GM23338 (cell line): ENCODE results near the gene HCN3. TPM values are rescaled to one million over a fixed set of nuclear protein-coding genes. Genes with fewer than 3 reads are reported as not detected.

Source experiments
- ATAC-seq: fragments of 200-7000 bp; cut with Tn5 transposase; 3 replicates; pipeline ENCODE4 v1.9.1; 2020
- DNase-seq: peaks from one replicate; pipeline ENCODE4 v3.0.0-alpha.2; 2015; ENCODE audit warnings: low spot score
- H2AFZ ChIP-seq: fragments of 200-600 bp; sonication (generic); 2 replicates; pipeline ENCODE4 v1.8.0; 2016; ENCODE audit warnings: antibody characterized with exemption, mild to moderate bottlenecking, moderate library complexity
- H3F3A ChIP-seq: fragments of 200-600 bp; sonication (generic); replicated peaks from 2 replicates; pipeline ENCODE4 v1.8.0; 2017; ENCODE audit warnings: antibody characterized with exemption, mixed run types, low read depth
- H3K27ac ChIP-seq: fragments of 200-600 bp; sonication (generic); 2 replicates; pipeline ENCODE4 v1.6.1; 2016; ENCODE audit warnings: low read depth
- H3K27me3 ChIP-seq: fragments of 200-600 bp; sonication (generic); 2 replicates; pipeline ENCODE4 v1.8.0; 2016; ENCODE audit warnings: mild to moderate bottlenecking, mixed run types, moderate library complexity; ENCODE audit not compliant: insufficient read depth
- H3K36me3 ChIP-seq: fragments of 200-600 bp; sonication (generic); 2 replicates; pipeline ENCODE4 v1.8.0; 2016; ENCODE audit warnings: mild to moderate bottlenecking; ENCODE audit not compliant: insufficient read depth
- H3K4me1 ChIP-seq: fragments of 200-600 bp; sonication (generic); 2 replicates; pipeline ENCODE4 v1.8.0; 2016; ENCODE audit warnings: mild to moderate bottlenecking, moderate library complexity; ENCODE audit not compliant: insufficient read depth
- H3K4me2 ChIP-seq: fragments of 200-600 bp; sonication (generic); 2 replicates; pipeline ENCODE4 v1.7.1; 2017; ENCODE audit warnings: mixed run types
- H3K4me3 ChIP-seq: fragments of 200-600 bp; sonication (generic); 2 replicates; pipeline ENCODE4 v1.6.1; 2016; ENCODE audit warnings: mixed run types
- H3K79me2 ChIP-seq: fragments of 200-600 bp; sonication (generic); replicated peaks from 2 replicates; pipeline ENCODE4 v1.8.0; 2017; ENCODE audit warnings: mild to moderate bottlenecking; ENCODE audit not compliant: insufficient read depth
- H3K9me2 ChIP-seq: fragments of 200-600 bp; sonication (generic); 2 replicates; pipeline ENCODE4 v1.8.0; 2017; ENCODE audit not compliant: insufficient read depth
- H4K20me1 ChIP-seq: fragments of 200-600 bp; sonication (generic); replicated peaks from 2 replicates; pipeline ENCODE4 v1.8.0; 2017; ENCODE audit warnings: mild to moderate bottlenecking; ENCODE audit not compliant: insufficient read depth
- H3K27ac Mint-ChIP-seq: 2 replicates; pipeline ENCODE4 v1.8.0; 2020; ENCODE audit warnings: inconsistent platforms, mild to moderate bottlenecking, moderate library complexity, mixed read lengths
- H3K27me3 Mint-ChIP-seq: 3 replicates; pipeline ENCODE4 v1.8.0; 2022; ENCODE audit warnings: low read depth, mild to moderate bottlenecking, moderate library complexity, mixed read lengths, inconsistent platforms; ENCODE audit not compliant: insufficient read depth, poor library complexity
- H3K36me3 Mint-ChIP-seq: 3 replicates; pipeline ENCODE4 v1.8.0; 2021; ENCODE audit warnings: low read depth, mild to moderate bottlenecking, inconsistent platforms, moderate library complexity, mixed read lengths
- H3K4me1 Mint-ChIP-seq: 3 replicates; pipeline ENCODE4 v1.8.0; 2020; ENCODE audit warnings: mild to moderate bottlenecking, inconsistent platforms, mixed read lengths
- H3K4me3 Mint-ChIP-seq: 3 replicates; pipeline ENCODE4 v1.8.0; 2021; ENCODE audit warnings: moderate library complexity, mild to moderate bottlenecking, inconsistent platforms, mixed read lengths
- H3K9me3 Mint-ChIP-seq: 3 replicates; pipeline ENCODE4 v1.8.0; 2020; ENCODE audit warnings: moderate library complexity, mild to moderate bottlenecking, inconsistent platforms, mixed read lengths
- CREB1 ChIP-seq: fragments of 250-450 bp; sonication (Bioruptor Pico); IDR thresholded peaks from 2 replicates; pipeline ENCODE4 v1.5.0; 2020; ENCODE audit warnings: low read depth, mild to moderate bottlenecking, moderate library complexity
- CTCF ChIP-seq, 2 experiments: fragments of 200-600 bp in 1 of 2; sonication (generic) in 1 of 2; conservative IDR thresholded peaks; 2 replicates each; pipeline versions ENCODE4 v1.5.1 to v1.6.1; 2016 to 2017; ENCODE audit warnings: antibody characterized with exemption in 2 of 2, low read depth in 2 of 2, mild to moderate bottlenecking in 2 of 2, moderate library complexity in 1 of 2
- ETS1 ChIP-seq: IDR thresholded peaks from 2 replicates; pipeline ENCODE4 v1.6.1; 2016; ENCODE audit warnings: antibody characterized with exemption
- EZH2 ChIP-seq: fragments of 200-600 bp; sonication (generic); IDR thresholded peaks from one replicate; pipeline ENCODE4 v1.8.0; 2017; ENCODE audit warnings: antibody characterized with exemption, mild to moderate bottlenecking, low read depth; ENCODE audit not compliant: unreplicated experiment
- EZH2phosphoT487 ChIP-seq: fragments of 200-600 bp; sonication (generic); IDR thresholded peaks from one replicate; pipeline ENCODE4 v1.8.1; 2018; ENCODE audit warnings: antibody characterized with exemption; ENCODE audit not compliant: unreplicated experiment
- JUNB ChIP-seq: IDR thresholded peaks from one replicate; pipeline ENCODE4 v1.6.1; 2016; ENCODE audit warnings: antibody characterized with exemption; ENCODE audit not compliant: unreplicated experiment
- NANOG ChIP-seq: IDR thresholded peaks from 2 replicates; pipeline ENCODE4 v1.6.1; 2016; ENCODE audit warnings: antibody characterized with exemption, borderline replicate concordance
- POLR2AphosphoS5 ChIP-seq: IDR thresholded peaks from 2 replicates; pipeline ENCODE4 v1.6.1; 2016; ENCODE audit warnings: antibody characterized with exemption, low read depth
- REST ChIP-seq: IDR thresholded peaks from one replicate; pipeline ENCODE4 v1.6.1; 2018; ENCODE audit warnings: antibody characterized with exemption; ENCODE audit not compliant: unreplicated experiment
- STAT1 ChIP-seq: IDR thresholded peaks from one replicate; pipeline ENCODE4 v1.6.1; 2016; ENCODE audit warnings: antibody characterized with exemption; ENCODE audit not compliant: unreplicated experiment
- ZNF114 ChIP-seq: fragments of 250-450 bp; sonication (Bioruptor Pico); IDR thresholded peaks from 2 replicates; pipeline ENCODE4 v1.5.0; 2020; ENCODE audit warnings: mild to moderate bottlenecking, moderate library complexity
- ZNF331 ChIP-seq: fragments of 250-450 bp; sonication (Bioruptor Pico); IDR thresholded peaks from 2 replicates; pipeline ENCODE4 v1.5.0; 2020; ENCODE audit warnings: low read depth, mild to moderate bottlenecking, moderate library complexity
- ZNF462 ChIP-seq: fragments of 250-450 bp; sonication (Bioruptor Pico); IDR thresholded peaks from 2 replicates; pipeline ENCODE4 v1.5.0; 2020; ENCODE audit warnings: mild to moderate bottlenecking, moderate library complexity
- polyA plus RNA-seq: library from polyadenylated mRNA; unstranded; fragments of >200 nt; fragmentation: Nextera tagmentation; extraction: Ambion mirVana; gene quantifications from 2 replicates; pipeline ENCODE4 v1.2.1, GENCODE V29; 2016
- total RNA-seq: library from RNA; depleted of rRNA; stranded (reverse); fragments of >200 nt; shearing (Covaris generic); gene quantifications from 2 replicates; pipeline ENCODE4 v1.2.3, GENCODE V29; 2014

The HCN3 gene
- total and polyA plus RNA-seq, 2 experiments from 2014 or later: 3.4 to 4.9 TPM

GRCh38 chr1:155301342-155301841, 24.1 kb downstream of the HCN3 start, which contains the start of gene PKLR:
Gene PKLR, minus strand, starts transcription at chr1:155301438. Its CDS starts 43 bp downstream, at chr1:155301395.
- no peak within 1 kb of the TSS; the same call in 2 of the 3 replicates for H3K4me3 Mint-ChIP-seq
- H3K36me3 ChIP-seq: no peaks in the 10 kb centered on the region
- no peaks in the 10 kb centered on the region for H3K36me3 Mint-ChIP-seq
- H3K79me2 ChIP-seq: no peaks in the 10 kb centered on the region
- ATAC-seq (no peak), DNase-seq (no peak)
- TF ChIP-seq ETS1: no peak
- TF ChIP-seq ZNF331 (CRISPR knock-in tag): no peak
- no peak for TF ChIP-seq EZH2phosphoT487
- TF ChIP-seq EZH2: no peak
- TF ChIP-seq CREB1 (CRISPR knock-in tag): no peak
- no peak for TF ChIP-seq JUNB
- no peak for TF ChIP-seq STAT1
- TF ChIP-seq CTCF (conservative IDR thresholded peaks at IDR 0.05; ENCODE audit: low read depth in 2 of 2): no peak
- TF ChIP-seq REST: no peak
- TF ChIP-seq POLR2AphosphoS5: no peak
- TF ChIP-seq NANOG: no peak
- no peak for TF ChIP-seq ZNF114 (CRISPR knock-in tag)
- no peak for TF ChIP-seq ZNF462 (CRISPR knock-in tag)
- no peak within 1 kb of the TSS for H3K4me3 ChIP-seq
- H3F3A ChIP-seq: 0 out of 2 replicates have a peak, but pooled peaks cover 8% of the 10 kb centered on the region
- peaks cover 13% of the 10 kb centered on the region for H3K4me1 ChIP-seq
- H3K4me1 Mint-ChIP-seq: peaks cover 21% of the 10 kb centered on the region
- no peak within 1 kb of the TSS for H3K4me2 ChIP-seq
- H3K27me3 Mint-ChIP-seq: peaks cover 13% of the 10 kb centered on the region
- no peak within 1 kb of the TSS for H3K27ac ChIP-seq
- no peaks in the 10 kb centered on the region for H4K20me1 ChIP-seq
- peak within 1 kb of the TSS; percentile 76 for H2AFZ ChIP-seq
- no peaks in the 10 kb centered on the region for H3K9me2 ChIP-seq
- H3K27me3 ChIP-seq: peaks cover under 1% of the 10 kb centered on the region; the same call in 1 of the 2 replicates
- H3K9me3 Mint-ChIP-seq: no peaks in the 10 kb centered on the region
- no peak within 1 kb of the TSS for H3K27ac Mint-ChIP-seq
